ENCODE measurements around the gene BRD3. TPM values are rescaled to one million over a fixed set of nuclear protein-coding genes. Genes with fewer than 3 reads are reported as not detected.

Gene BRD3
- total RNA-seq, 1 donor from 2014 or later: 98.1 TPM

- Mint-ChIP-seq H3K27me3 (peaks cover 16% of the 10 kb centered on the region), H3K4me3 (ENCODE audit: low read depth) (peak overlapping the region; percentile 88), H3K27ac (peak overlapping the region; percentile 96), H3K4me1 (ENCODE audit: low read depth) (peaks cover 19% of the 10 kb centered on the region), H3K9me3 (ENCODE audit: low read depth) (no peaks in the 10 kb centered on the region), H3K36me3 (ENCODE audit: insufficient read depth) (no peaks in the 10 kb centered on the region)
- no peak for TF ChIP-seq CTCF (IDR thresholded peaks at IDR 0.05; ENCODE audit: unreplicated experiment)
- no peak for DNase-seq (ENCODE audit: low spot score, unreplicated experiment)
These were observed 2.0 kb downstream of the BRD3 start for GRCh38 chr9:134065612-134066419.

- Mint-ChIP-seq H3K27ac (no peak overlapping the region), H3K4me1 (ENCODE audit: low read depth) (peaks cover 19% of the 10 kb centered on the region), H3K9me3 (ENCODE audit: low read depth) (no peaks in the 10 kb centered on the region), H3K4me3 (ENCODE audit: low read depth) (peak overlapping the region; percentile 88), H3K27me3 (peaks cover 7% of the 10 kb centered on the region), H3K36me3 (ENCODE audit: insufficient read depth) (no peaks in the 10 kb centered on the region)
- no peak for DNase-seq (ENCODE audit: low spot score, unreplicated experiment)
- TF ChIP-seq CTCF (IDR thresholded peaks at IDR 0.05; ENCODE audit: unreplicated experiment): no peak
These were observed 3.1 kb downstream of the BRD3 start for GRCh38 chr9:134064711-134065110.

- no peaks in the 10 kb centered on the region for H3K27me3 Mint-ChIP-seq
- H3K27ac Mint-ChIP-seq: no peak overlapping the region
- H3K4me3 Mint-ChIP-seq (ENCODE audit: low read depth): no peak overlapping the region
- no peak for DNase-seq (ENCODE audit: low spot score, unreplicated experiment)
- no peaks in the 10 kb centered on the region for H3K36me3 Mint-ChIP-seq (ENCODE audit: insufficient read depth)
- H3K4me1 Mint-ChIP-seq (ENCODE audit: low read depth): peaks cover 21% of the 10 kb centered on the region
- H3K9me3 Mint-ChIP-seq (ENCODE audit: low read depth): no peaks in the 10 kb centered on the region
- no peak for TF ChIP-seq CTCF (IDR thresholded peaks at IDR 0.05; ENCODE audit: unreplicated experiment)
These were observed 4.0 kb downstream of the BRD3 start for GRCh38 chr9:134063571-134064450.

GRCh38 chr9:134063088-134063570 lies 4.7 kb downstream of the BRD3 start:
- H3K27ac Mint-ChIP-seq: peak overlapping the region; percentile 92
- DNase-seq (ENCODE audit: low spot score, unreplicated experiment): no peak
- H3K4me3 Mint-ChIP-seq (ENCODE audit: low read depth): no peak overlapping the region
- no peak for TF ChIP-seq CTCF (IDR thresholded peaks at IDR 0.05; ENCODE audit: unreplicated experiment)
- no peaks in the 10 kb centered on the region for H3K36me3 Mint-ChIP-seq (ENCODE audit: insufficient read depth)
- H3K4me1 Mint-ChIP-seq (ENCODE audit: low read depth): peaks cover 28% of the 10 kb centered on the region
- H3K9me3 Mint-ChIP-seq (ENCODE audit: low read depth): no peaks in the 10 kb centered on the region
- no peaks in the 10 kb centered on the region for H3K27me3 Mint-ChIP-seq

- no peak overlapping the region for H3K4me3 Mint-ChIP-seq (ENCODE audit: low read depth)
- DNase-seq (ENCODE audit: low spot score, unreplicated experiment): no peak
- H3K9me3 Mint-ChIP-seq (ENCODE audit: low read depth): no peaks in the 10 kb centered on the region
- no peaks in the 10 kb centered on the region for H3K27me3 Mint-ChIP-seq
- peaks cover 29% of the 10 kb centered on the region for H3K4me1 Mint-ChIP-seq (ENCODE audit: low read depth)
- peak overlapping the region; percentile 92 for H3K27ac Mint-ChIP-seq
- no peak for TF ChIP-seq CTCF (IDR thresholded peaks at IDR 0.05; ENCODE audit: unreplicated experiment)
- H3K36me3 Mint-ChIP-seq (ENCODE audit: insufficient read depth): no peaks in the 10 kb centered on the region
These were observed 5.3 kb downstream of the BRD3 start for GRCh38 chr9:134062461-134063087.

Data from progenitor cell of endocrine pancreas (in vitro differentiated cells).